ENCODE results near the gene RASGRP2.

Gene RASGRP2

DNA sequence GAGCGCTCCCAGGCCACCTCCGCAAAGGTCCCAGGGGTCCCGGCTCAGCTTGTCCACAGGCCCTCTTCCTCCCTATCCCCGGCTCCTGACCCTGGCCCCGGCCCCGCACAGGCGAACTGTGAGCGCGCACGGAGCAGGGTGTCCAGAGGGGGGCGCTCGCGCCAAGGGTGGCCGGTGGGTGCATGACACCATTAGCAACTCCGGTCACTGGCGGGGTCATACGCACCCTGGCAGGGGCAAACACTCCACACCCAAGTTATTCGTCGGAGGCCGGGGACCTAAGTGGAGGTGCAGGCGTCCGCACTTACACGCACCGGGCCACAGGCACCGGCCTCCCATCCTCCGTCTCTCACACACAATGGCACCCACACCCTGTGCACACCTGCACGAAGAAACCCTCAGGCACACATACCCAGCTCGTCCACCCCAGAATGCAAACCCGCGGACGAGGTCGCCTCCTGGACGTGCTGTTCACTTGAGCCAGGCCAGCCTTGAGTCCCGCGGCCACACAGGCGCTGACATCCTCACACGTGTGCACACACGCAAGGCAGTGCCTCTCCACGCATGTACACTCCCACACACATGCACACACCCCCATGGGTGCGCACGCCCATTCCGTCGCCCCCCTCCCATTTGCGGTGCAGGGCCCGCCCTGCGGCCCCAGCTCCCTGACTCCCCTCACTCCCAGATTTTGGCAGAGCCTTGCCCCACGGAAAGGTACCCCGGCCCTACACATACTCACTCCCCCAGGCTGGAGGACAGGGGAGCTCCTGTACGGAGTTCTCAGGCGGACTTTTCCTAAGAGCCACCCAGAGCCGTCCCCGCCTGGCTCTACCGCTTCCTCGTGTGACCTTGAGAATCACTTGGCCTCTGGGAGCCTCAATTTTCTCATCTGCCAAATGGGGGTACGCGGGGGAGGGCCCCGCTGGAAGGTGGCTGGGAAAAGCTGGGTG lies at the start of gene RASGRP2:
Gene RASGRP2 (minus strand): TSS at position 552 of the 953 bp plus-strand sequence. CDS start 1,276 bp downstream, outside the sequence.
- H3K36me3 ChIP-seq (ENCODE audit: control insufficient read depth, insufficient read depth, low read length) = no peaks in the 10 kb centered on the region
- no peak within 1 kb of the TSS for H2AFZ ChIP-seq
- no peaks in the 10 kb centered on the region for H3K79me2 ChIP-seq
- H3K4me2 ChIP-seq (ENCODE audit: low read length) = peak within 1 kb of the TSS; percentile 49
- peak; percentile 22 for TF ChIP-seq CTCF (IDR thresholded peaks at IDR 0.05)
- H3K27ac ChIP-seq = peak within 1 kb of the TSS; percentile 11
- no peaks in the 10 kb centered on the region for H3K27me3 ChIP-seq (ENCODE audit: control insufficient read depth, insufficient read depth, low read length)
- no peak within 1 kb of the TSS for H3K9ac ChIP-seq
- H3K9me3 ChIP-seq (ENCODE audit: control insufficient read depth, low read length) = no peaks in the 10 kb centered on the region
- no peaks in the 10 kb centered on the region for H3K4me1 ChIP-seq
- H3K4me3 ChIP-seq (ENCODE audit: low read depth, low read length) = peak within 1 kb of the TSS; percentile 31

DNA sequence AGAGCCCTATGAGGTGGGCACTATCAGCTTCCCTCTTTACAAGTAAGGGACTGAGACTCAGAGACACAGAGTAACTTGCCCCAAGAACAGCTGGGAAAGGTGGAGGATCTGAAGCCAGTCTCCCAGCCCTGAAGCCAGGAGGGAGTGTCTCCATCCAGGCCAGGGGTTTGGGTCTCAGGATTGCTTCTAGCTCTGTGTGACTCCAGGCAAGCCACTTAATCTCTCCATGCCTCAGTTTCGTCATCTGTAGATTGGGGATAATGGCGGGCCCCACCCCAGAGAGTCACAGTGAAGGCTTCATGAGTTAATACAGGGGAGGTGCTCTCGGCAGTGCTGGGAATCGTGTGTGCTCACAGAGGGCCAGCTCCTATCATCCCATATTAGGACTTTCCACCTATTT lies 48.5 kb upstream of the RASGRP2 start:
- H3K4me2 ChIP-seq (ENCODE audit: low read length) = no peak overlapping the region
- no peak overlapping the region for H3K4me3 ChIP-seq (ENCODE audit: low read depth, low read length)
- H3K9ac ChIP-seq = no peak overlapping the region
- H3K27ac ChIP-seq = no peak overlapping the region
- TF ChIP-seq CTCF (IDR thresholded peaks at IDR 0.05) = no peak
- H3K27me3 ChIP-seq (ENCODE audit: control insufficient read depth, insufficient read depth, low read length) = no peaks in the 10 kb centered on the region
- H2AFZ ChIP-seq = no peak overlapping the region
- no peaks in the 10 kb centered on the region for H3K79me2 ChIP-seq
- H3K9me3 ChIP-seq (ENCODE audit: control insufficient read depth, low read length) = no peaks in the 10 kb centered on the region
- no peaks in the 10 kb centered on the region for H3K4me1 ChIP-seq
- no peaks in the 10 kb centered on the region for H3K36me3 ChIP-seq (ENCODE audit: control insufficient read depth, insufficient read depth, low read length)

- no peaks in the 10 kb centered on the region for H3K27me3 ChIP-seq (ENCODE audit: control insufficient read depth, insufficient read depth, low read length)
- no peak for TF ChIP-seq CTCF (IDR thresholded peaks at IDR 0.05)
Measured at GRCh38 chr11:64791781-64792291, 47.9 kb upstream of the RASGRP2 start.

GRCh38 chr11:64790205-64791095 lies 46.5 kb upstream of the RASGRP2 start:
- H3K9ac ChIP-seq = no peak overlapping the region

More at GRCh38 chr11:64791781-64792291, 47.9 kb upstream of the RASGRP2 start:
- Histone ChIP-seq H3K4me3 (ENCODE audit: low read depth, low read length) (no peak overlapping the region), H3K9me3 (ENCODE audit: control insufficient read depth, low read length) (no peaks in the 10 kb centered on the region), H3K9ac (no peak overlapping the region), H3K79me2 (no peaks in the 10 kb centered on the region), H3K27ac (no peak overlapping the region), H3K36me3 (ENCODE audit: control insufficient read depth, insufficient read depth, low read length) (no peaks in the 10 kb centered on the region), H3K4me2 (ENCODE audit: low read length) (no peak overlapping the region), H3K4me1 (no peaks in the 10 kb centered on the region), H2AFZ (no peak overlapping the region)

More at GRCh38 chr11:64790205-64791095, 46.5 kb upstream of the RASGRP2 start:
- Histone ChIP-seq H3K4me2 (ENCODE audit: low read length) (no peak overlapping the region), H3K79me2 (no peaks in the 10 kb centered on the region), H3K4me1 (no peaks in the 10 kb centered on the region), H2AFZ (no peak overlapping the region), H3K36me3 (ENCODE audit: control insufficient read depth, insufficient read depth, low read length) (no peaks in the 10 kb centered on the region), H3K9me3 (ENCODE audit: control insufficient read depth, low read length) (no peaks in the 10 kb centered on the region), H3K4me3 (ENCODE audit: low read depth, low read length) (no peak overlapping the region), H3K27me3 (ENCODE audit: control insufficient read depth, insufficient read depth, low read length) (no peaks in the 10 kb centered on the region), H3K27ac (no peak overlapping the region)
- no peak for TF ChIP-seq CTCF (IDR thresholded peaks at IDR 0.05)
